HG03342 (cell line): ENCODE results near the gene HCK.

Experiments
- ATAC-seq: cut with Tn5 transposase; IDR thresholded peaks from one replicate; pipeline ENCODE4 v1.9.1; 2021; ENCODE audit warnings: mild to moderate bottlenecking, moderate library complexity; ENCODE audit not compliant: unreplicated experiment

Gene HCK

DNA sequence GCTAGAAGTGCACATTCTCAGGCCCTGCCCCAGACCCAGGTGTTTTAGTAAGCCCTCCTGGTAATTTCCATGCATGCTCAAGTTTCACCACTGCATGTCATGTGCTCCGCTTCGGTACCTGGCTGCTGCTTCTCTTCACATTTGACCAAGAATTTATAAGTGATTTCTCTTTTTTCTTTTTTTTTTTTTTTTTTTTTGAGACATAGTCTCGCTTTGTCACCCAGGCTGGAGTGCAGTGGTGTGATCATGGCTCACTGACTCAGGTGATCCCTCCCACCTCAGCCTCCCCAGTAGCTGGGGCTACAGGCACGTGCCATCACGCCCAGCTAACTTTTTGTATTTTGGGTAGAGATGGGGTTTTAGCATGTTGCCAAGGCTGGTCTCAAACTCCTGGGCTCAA is 73.5 kb downstream of the HCK start:
- no peak for ATAC-seq

DNA sequence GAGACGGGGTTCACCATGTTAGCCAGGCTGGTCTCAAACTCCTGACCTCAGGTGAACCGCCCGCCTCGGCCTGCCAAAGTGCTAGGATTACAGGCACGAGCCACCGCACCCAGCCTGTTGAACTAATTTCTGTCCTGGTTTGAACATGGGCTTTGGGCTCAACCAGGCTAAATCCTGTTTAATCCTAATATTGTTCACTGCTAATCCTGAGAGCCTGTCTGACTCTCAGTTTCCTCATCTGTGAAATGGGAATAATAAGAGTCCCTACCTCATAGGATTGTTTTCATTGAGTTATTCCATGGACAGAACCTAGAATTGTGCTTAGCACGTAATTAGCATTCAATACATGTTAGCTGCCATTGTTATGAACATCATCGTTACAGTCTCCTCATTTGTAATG is 74.9 kb downstream of the HCK start:
- no peak for ATAC-seq

DNA sequence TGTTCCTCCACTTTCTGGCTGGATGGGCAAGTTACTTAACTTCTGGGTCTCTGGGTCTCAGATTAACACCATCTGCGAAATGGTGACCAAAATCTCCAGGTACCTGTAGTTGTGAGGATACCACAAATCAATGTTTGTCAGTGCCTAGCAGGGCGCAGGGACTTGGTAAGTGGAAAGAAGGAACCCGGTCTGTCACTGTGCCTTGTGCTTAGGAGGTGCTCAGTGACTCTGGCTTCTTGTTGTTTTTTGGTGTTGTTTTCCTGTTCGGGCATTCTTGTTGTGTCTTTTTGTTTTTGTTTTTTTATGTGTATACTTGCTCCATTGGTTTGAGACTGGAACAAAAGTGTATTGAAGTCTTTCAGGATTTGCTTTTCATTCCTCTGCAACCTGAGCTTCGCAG is 75.3 kb downstream of the HCK start:
- no peak for ATAC-seq

DNA sequence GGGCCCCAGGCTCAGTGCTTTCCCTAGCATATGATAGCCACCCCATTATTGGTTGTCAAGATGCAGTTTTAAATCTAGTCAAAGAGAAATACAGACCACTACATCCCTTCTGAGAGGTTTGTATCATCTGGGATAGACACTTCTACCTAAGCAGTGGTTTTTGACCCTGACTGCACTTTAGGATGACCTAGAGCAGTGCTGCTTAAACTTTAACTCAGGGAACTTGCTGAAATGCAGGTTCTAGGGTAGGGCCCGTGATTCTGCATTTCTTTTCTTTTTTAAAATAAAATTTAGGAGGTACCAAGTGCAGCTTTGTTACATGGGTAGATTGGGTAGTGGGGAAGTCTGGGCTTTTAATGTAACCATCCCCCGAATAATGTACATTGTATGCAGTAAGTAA is 76.1 kb downstream of the HCK start:
- no peak for ATAC-seq

DNA sequence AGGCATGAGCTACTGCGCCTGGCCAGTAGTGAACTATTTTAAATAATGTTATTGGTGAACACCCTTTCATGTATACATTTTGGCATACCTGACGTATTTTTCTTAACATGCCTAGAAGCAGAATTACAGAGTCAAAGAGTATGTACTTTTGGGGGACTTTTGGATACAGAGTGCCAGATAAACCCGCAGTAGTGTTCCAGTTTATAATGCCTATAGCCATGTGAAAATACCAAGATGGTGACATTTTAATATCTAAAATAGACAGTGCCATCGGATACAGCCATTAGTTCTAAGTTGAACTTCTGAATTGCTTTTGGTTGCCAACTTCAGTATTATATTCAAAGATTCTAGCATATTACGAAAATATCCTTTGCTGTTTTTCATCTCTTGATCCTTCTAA is 77.8 kb downstream of the HCK start:
- ATAC-seq, result no peak

DNA sequence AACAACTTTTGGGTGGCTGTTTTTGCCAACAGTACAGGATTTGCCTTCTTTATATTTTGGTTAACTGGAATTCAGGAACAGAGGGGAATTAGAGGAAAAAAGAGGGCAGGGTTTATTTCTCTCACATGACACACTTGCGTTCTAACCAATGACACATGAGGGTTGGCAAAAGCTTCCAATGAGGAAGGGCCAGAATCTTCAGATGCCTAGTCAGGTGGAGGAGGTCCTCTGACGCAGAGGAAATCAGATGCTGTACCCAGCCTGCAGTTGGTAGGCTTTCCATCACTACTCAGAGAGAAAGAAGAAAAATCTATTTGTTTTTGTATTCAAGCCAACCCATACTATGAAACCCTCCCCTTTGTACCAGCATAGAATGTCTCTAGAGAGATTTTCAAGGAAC is 78.3 kb downstream of the HCK start:
- no peak for ATAC-seq

DNA sequence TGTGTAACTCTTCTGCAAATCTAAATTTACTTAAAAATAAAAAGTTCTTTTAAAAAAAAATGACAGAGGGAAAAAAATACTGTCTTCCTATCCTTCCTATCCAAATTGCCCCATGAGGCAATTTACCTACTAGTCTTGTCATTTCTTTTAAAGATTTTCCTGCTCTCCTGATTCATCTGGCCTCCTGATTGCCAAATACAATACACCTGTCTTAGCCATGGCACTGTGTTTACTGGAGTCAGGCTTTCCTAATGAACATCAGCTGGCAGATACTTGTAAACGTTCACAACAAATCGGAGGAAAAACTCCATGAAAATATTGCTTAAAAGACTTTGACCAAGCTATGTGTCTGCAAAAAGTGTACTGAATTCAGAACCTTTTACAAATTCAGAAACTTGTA is 78.9 kb downstream of the HCK start:
- no peak for ATAC-seq

DNA sequence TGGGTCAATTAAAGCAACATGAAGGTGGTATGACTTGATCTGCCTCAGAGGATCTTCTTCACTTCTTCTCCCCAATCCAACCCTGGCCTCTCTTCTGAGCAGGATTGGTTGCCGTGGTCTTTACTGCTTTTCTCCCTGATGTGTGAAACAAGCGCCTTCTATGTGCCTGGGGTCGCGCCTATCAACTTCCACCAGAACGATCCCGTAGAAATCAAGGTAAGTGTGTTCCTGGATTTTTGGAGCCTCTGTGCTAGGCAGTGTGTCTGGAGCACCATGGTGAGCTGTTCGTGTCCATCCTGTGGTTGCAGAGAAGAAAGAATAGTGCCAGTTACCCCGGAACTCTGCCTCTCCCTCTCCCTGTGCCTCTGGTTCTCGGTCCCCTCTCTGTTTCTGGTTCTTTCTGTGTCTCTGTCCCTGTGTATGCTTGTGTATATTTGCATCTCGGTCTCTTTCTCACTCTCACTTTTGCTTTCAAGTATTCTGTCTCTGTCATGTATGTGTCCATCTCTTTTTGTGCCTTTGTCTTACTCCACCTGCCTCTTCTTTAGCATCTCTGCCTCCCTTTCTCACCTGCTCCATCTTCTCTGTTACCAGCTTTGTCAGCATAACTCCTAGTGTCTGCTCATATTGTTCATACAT is 81.0 kb downstream of the HCK start:
- ATAC-seq, result peak; percentile 79

DNA sequence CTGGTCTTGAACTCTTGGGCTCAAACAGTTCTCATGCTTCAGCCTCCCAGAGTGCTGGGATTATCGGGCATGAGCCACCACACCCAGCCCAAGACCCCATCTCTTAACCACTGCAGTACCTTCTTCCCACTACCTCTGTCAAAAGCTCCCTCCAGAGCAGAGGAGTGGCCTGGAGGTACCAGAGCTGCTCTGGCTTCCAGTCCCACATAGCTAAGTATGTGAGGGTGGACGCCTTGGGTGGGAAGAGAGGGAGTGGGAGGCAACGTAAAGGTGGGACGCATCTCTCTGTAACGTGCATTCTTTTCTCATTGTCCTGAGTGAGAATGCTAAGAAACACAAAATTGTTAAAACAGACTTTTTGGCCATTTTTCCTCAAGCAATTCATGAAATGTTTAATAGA is 82.0 kb downstream of the HCK start:
- ATAC-seq, result no peak

DNA sequence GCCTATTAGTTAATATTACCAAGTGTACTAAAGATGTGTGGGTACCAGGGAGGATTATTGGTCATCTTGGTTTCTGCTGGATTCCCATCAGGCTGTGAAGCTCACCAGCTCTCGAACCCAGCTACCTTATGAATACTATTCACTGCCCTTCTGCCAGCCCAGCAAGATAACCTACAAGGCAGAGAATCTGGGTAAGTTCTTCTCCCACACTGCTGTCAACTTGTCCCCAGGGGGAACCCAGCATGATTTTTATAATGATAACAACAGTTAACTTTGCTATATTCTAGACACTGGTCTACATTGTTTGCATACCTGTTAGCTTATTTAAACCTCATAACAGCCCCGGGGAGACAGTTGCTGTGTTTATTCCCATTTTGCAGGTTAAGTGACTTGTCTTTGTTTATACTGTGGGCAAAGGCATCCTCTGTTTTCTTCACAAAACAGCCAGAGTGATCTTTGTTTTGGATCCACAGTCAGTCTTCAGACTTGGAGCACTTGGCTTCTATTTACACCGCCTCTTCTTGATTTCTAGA is 84.0 kb downstream of the HCK start:
- no peak for ATAC-seq

DNA sequence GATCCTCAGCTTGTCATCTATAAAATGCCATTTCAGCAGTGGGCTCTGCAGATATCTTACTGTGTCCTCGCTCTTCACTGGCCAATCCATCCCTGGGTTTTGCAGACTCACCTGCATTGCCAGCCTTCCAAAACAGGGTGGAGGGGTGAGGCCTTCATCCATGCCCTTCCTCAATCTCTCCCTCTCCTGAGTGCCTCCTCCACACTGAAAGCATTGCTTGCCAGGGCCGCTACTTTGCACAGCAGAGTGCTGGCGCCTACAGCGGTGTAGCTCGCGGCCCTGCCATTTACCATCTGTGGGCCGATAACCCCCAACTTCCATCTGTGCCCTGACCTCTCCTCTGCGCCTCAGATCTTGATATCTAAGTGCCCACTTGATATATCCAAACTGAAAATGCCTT is 86.9 kb downstream of the HCK start:
- ATAC-seq, result no peak

DNA sequence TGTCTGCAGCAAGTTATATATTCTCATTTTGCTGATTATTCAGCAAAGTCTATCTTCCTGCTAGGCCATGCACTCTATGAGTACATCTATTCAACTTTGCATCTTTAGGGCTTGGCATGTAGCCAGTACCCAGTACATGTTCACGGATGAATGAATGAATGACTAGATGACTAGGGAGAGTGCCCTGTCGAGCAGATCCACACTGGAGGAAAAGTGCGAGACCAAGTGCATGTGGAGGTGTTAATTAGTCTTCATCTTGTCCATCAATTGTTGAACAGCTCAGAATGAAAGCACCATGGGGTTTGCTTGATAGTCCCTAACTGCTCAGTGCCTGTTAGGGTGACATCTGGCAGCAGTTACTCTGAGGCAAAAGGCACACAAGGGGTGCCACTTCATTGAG is 87.9 kb downstream of the HCK start:
- no peak for ATAC-seq

DNA sequence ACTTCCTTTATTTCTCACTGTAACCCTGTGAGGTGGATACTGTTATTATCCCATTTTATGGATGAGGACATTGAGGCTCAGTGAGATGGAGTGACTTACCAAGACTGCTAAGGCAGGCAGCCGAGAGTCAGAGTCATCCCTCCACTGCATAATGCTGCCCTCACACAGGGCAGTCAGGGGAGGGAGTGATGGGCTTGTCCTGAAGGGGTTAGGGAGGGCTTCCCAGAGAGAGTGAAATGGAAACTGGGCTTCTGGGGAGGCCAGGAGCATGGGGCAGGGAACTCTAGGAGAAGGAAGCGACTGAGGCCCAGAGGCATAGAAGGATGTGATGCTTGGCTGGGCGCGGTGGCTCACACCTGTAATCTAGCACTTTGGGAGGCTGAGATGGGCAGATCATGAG is 88.6 kb downstream of the HCK start:
- no peak for ATAC-seq

DNA sequence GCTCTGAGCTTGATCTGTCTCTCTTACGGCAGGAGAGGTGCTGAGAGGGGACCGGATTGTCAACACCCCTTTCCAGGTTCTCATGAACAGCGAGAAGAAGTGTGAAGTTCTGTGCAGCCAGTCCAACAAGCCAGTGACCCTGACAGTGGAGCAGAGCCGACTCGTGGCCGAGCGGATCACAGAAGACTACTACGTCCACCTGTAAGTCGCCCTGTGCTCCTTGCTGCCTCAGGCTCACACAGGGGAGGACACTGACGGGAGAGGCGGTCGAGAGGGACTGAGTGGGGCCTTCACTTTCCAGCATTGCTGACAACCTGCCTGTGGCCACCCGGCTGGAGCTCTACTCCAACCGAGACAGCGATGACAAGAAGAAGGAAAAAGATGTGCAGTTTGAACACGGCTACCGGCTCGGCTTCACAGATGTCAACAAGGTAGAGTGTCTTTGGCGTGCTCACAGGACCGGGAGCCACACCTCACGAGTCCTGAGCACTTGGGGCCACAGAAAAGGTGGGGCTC is 89.5 kb downstream of the HCK start:
- ATAC-seq, result no peak

DNA sequence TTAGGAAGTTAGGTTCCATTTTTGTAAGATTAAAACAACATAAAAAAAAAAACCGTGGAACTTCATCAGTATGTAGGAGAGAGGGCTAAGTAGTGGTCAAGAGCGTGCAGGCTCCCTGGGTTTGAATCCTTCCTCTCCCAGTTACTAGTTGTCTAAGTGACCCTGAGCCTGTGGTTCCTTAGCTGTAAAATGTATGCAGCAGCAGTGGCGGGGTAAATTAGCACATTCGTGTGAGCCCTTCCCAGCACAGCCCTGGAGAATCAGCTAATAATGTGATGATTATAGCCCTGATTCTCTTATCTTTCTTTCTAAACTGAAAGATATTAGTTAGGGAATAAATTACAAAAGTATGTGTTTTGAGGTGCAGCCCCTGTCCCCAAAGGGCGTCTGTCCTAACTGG is 90.0 kb downstream of the HCK start:
- ATAC-seq, result no peak

DNA sequence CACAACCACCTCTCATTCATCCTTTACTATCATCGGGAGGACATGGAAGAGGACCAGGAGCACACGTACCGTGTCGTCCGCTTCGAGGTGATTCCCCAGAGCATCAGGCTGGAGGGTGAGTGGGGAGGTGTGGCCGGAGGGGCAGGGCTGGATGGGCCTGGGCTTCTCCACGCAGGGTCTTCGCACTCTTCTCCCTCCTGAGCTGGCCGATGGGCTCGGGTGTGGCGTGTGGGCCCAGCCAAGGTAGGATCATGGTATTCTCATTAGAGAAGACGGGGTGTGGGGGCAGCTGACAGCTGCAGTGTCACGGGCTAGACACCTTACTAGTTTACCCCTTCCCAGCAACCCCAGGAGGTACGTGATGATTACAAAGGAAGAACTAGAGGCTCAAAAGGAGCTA is 90.9 kb downstream of the HCK start:
- ATAC-seq, result no peak

DNA sequence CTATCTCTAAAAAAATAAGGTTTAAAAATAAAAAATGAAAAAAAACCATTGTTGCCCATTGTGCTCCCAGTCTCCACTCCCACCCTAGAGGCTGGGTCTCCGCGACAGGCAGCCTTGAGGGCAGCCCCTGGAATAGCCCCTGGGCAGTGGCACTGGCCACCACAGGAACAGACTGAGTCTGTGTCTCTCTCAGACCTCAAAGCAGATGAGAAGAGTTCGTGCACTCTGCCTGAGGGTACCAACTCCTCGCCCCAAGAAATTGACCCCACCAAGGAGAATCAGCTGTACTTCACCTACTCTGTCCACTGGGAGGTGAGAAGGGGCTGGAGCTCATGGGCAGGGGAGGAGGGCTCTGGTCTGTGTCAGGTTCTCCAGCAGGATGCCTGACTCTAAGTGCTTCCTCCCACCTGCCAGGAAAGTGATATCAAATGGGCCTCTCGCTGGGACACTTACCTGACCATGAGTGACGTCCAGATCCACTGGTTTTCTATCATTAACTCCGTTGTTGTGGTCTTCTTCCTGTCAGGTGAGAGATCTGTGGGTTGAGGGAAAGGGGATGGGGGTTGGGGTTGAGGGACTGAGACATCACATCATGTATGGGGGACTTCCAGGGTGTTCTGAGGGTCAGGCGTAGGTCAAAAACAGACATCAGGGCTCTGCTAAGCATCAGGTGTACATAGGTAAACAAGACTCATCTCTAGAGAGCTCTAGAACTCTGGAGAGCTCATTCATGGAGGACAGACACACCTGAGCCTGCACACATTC is 93.0 kb downstream of the HCK start:
- ATAC-seq, result no peak

DNA sequence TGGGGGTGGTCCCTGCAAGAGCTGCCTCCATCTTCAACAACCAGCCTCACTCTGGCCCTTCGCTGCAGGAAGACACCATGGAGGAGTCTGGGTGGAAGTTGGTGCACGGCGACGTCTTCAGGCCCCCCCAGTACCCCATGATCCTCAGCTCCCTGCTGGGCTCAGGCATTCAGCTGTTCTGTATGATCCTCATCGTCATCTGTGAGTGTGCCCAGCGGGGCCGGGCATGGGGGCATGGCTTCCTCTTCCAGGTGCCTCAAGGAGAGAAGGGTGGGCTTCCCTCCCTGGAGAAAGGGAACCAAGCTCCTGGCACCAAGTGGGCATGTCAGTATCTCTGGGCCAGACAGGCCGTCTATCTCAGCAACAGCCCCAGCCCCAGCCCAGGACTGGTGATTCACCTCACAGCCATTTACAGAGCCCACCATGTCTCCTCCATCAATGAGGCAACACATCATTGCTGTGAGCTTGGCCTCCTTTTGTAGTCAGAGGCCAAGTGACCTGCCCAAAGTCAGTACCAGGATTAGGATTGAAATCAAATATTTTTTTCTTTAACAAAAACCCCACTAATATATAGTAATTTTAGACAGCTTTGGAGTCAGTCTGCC is 97.6 kb downstream of the HCK start:
- no peak for ATAC-seq

DNA sequence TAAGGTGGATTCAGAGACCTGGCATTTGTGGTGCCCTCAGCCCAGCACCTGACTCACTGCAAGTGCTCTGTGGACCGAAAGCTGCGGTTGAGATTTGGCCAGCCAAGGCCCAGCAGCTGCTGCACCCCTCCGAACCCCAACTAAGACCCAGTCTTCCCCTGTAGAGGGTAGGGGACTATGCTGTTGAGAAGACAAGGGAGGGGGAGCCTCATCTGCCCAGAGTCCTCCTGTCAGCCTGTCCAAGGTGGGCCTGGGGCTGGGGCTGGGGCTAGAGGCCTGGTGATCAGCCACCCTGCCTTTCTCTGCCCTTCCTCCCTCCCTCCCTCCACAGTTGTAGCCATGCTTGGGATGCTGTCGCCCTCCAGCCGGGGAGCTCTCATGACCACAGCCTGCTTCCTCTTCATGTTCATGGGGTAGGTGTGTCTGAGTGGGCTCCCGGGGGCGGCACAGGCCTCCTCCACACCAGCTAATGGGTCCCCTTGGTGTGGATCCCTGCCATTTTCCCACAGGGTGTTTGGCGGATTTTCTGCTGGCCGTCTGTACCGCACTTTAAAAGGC is 98.3 kb downstream of the HCK start:
- ATAC-seq, result no peak
